GM12878 (cell line): ENCODE results near the gene KAZN. TPM values are rescaled to one million over a fixed set of nuclear protein-coding genes. Genes with fewer than 3 reads are reported as not detected.
A peak's percentile ranks its signal among the peaks of the same experiment; 100 is the strongest.

Experiments
- ATAC-seq: fragments of 200-7000 bp; cut with Tn5 transposase; 3 replicates; pipeline ENCODE4 v1.9.1; 2020; ENCODE audit warnings: mild to moderate bottlenecking, moderate library complexity
- BruUV-seq: library from RNA; stranded (reverse); fragments of 400-500 nt; replicated peaks from 2 replicates; lab custom pipeline; 2021; lab: Mats Ljungman, UMichigan
- CTCF ChIA-PET: fragments of 300-600 bp; sonication (Branson Sonifier 250); formaldehyde crosslinking; extraction: SDS; loops from one replicate; lab custom pipeline; 2021; ENCODE audit warnings: inconsistent platforms; lab: Yijun Ruan, JAX
- POLR2A ChIA-PET: fragments of 350-600 bp; formaldehyde crosslinking; extraction: SDS; loops from one replicate; lab custom pipeline; 2021; ENCODE audit warnings: inconsistent platforms; lab: Charles Lee
- RAD21 ChIA-PET: fragments of 300-600 bp; sonication (Branson Sonifier 250); formaldehyde crosslinking; loops from one replicate; lab custom pipeline; 2023; ENCODE audit warnings: antibody characterized with exemption; ENCODE audit not compliant: unreplicated experiment; lab: Charles Lee
- SMC1A ChIA-PET: fragments of 300-600 bp; sonication (Branson Sonifier 250); formaldehyde crosslinking; loops from one replicate; lab custom pipeline; 2023; ENCODE audit not compliant: unreplicated experiment, uncharacterized antibody; lab: Charles Lee
- DNase-seq: peaks from one replicate; pipeline ENCODE4 v3.0.0-alpha.2; 2011; ENCODE audit warnings: low read depth, low spot score
- FAIRE-seq: peaks from 3 replicates; lab custom pipeline; 2011; peaks lifted over from hg19 to GRCh38; lab: Jason Lieb, UNC
- H2AFZ ChIP-seq: 2 replicates; pipeline ENCODE4 v1.6.0; 2011; ENCODE audit warnings: low read depth, low read length, control low read depth; ENCODE audit not compliant: control insufficient read depth
- H3K27ac ChIP-seq: 2 replicates; pipeline ENCODE4 v1.5.1; 2011; ENCODE audit warnings: control low read depth; ENCODE audit not compliant: control insufficient read depth, insufficient read depth
- H3K27me3 ChIP-seq, 2 experiments: replicated peaks in 1 of 2; 2 replicates each; pipeline versions ENCODE4 v1.6.0 to v1.6.1; 2011; ENCODE audit warnings: low read length in 1 of 2; ENCODE audit not compliant: control insufficient read depth in 2 of 2, insufficient read depth in 2 of 2
- H3K36me3 ChIP-seq, 2 experiments: 2 replicates each; pipeline ENCODE4 v1.5.1; 2011; ENCODE audit warnings: low read length in 1 of 2; ENCODE audit not compliant: control insufficient read depth in 2 of 2, insufficient read depth in 2 of 2
- H3K4me1 ChIP-seq: 2 replicates; pipeline ENCODE4 v1.6.1; 2011; ENCODE audit warnings: mild to moderate bottlenecking, low read length, moderate library complexity, mixed read lengths; ENCODE audit not compliant: control insufficient read depth, insufficient read depth
- H3K4me2 ChIP-seq: 2 replicates; pipeline ENCODE4 v1.6.0; 2011; ENCODE audit warnings: control low read depth; ENCODE audit not compliant: control insufficient read depth, insufficient read depth
- H3K4me3 ChIP-seq: fragments of 200-600 bp; sonication (generic); 2 replicates; pipeline ENCODE4 v1.5.1; 2016
- H3K79me2 ChIP-seq: 2 replicates; pipeline ENCODE4 v1.6.0; 2011; ENCODE audit warnings: low read length; ENCODE audit not compliant: control insufficient read depth, insufficient read depth
- H3K9ac ChIP-seq: 2 replicates; pipeline ENCODE4 v1.8.0; 2011; ENCODE audit warnings: low read length, control low read depth, mixed read lengths; ENCODE audit not compliant: control insufficient read depth, insufficient read depth
- H3K9me3 ChIP-seq: replicated peaks from 3 replicates; pipeline ENCODE4 v1.5.1; 2011; ENCODE audit warnings: mild to moderate bottlenecking, low read length; ENCODE audit not compliant: control insufficient read depth, insufficient read depth
- H4K20me1 ChIP-seq: 2 replicates; pipeline ENCODE4 v1.6.0; 2011; ENCODE audit not compliant: control insufficient read depth, insufficient read depth
- MTA2 ChIP-seq: fragments of 450-650 bp; IDR thresholded peaks from 2 replicates; pipeline ENCODE4 v1.6.1; 2016; ENCODE audit warnings: low read depth, mild to moderate bottlenecking, moderate library complexity
- PKNOX1 ChIP-seq: fragments of 450-650 bp; IDR thresholded peaks from 2 replicates; pipeline ENCODE4 v1.6.1; 2016; ENCODE audit warnings: mild to moderate bottlenecking
- POLR2A ChIP-seq: IDR thresholded peaks from 2 replicates; pipeline ENCODE4 v1.6.1; 2011; ENCODE audit warnings: low read depth, mild to moderate bottlenecking, low read length
- SMAD1 ChIP-seq: fragments of 450-650 bp; IDR thresholded peaks from 2 replicates; pipeline ENCODE4 v1.6.1; 2018; ENCODE audit warnings: mild to moderate bottlenecking, low read depth; ENCODE audit not compliant: partially characterized antibody
- WGBS: methylation state at CpG from one replicate; pipeline ENCODE4 v1.1.6; 2016; ENCODE audit warnings: low lambda C conversion rate; ENCODE audit not compliant: insufficient replicate concordance, insufficient coverage; ENCODE audit errors: missing lambda C conversion rate; 5-methylcytosine and 5-hydroxymethylcytosine counted together
- in situ Hi-C: fragments of 300-500 bp; cut with MboI; formaldehyde crosslinking; loops from 9 replicates; pipeline ENCODE4 v1.14.3; 2018; ENCODE audit warnings: mixed read lengths
- intact Hi-C: fragments of 100-400 bp; cut with micrococcal nuclease; formaldehyde crosslinking; loops from one replicate; pipeline ENCODE4 v1.14.2; 2022; ENCODE audit not compliant: unreplicated experiment
- polyA plus RNA-seq, 11 experiments: library from polyadenylated mRNA; depleted of rRNA in 4 of 11; unstranded in 6 of 11; stranded (reverse) in 5 of 11; fragments of >200 nt; fragmentation: Nextera tagmentation in 4 of 11; fragmentation: Illumina TruSeq in 1 of 11; extraction: Ambion mirVana in 4 of 11; extraction: Trizol in 1 of 11; gene quantifications; 1 replicate in 1 of 11; 2 replicates in 10 of 11; pipeline versions ENCODE4 v1.2.1 to v1.2.3, GENCODE V29; 2011 to 2016; ENCODE audit warnings: inconsistent platforms in 2 of 11, missing spikeins in 2 of 11, low read depth in 1 of 11
- total RNA-seq, 4 experiments: library from RNA; depleted of rRNA in 3 of 4; stranded (reverse); fragments of >200 nt in 3 of 4; fragmentation: Illumina TruSeq in 1 of 4; extraction: Trizol in 1 of 4; gene quantifications; 2 replicates each; pipeline versions ENCODE4 v1.2.1 to v1.2.3, GENCODE V29; 2013 to 2021

The KAZN gene
- total and polyA plus RNA-seq, 10 of the 15 experiments (the other 5 are each of a cell fraction or from before 2014, with no cell fraction given), result 0.72 to 4.0 (median 1.2) TPM

GRCh38 chr1:14625572-14625971, 27.1 kb downstream of the KAZN start:
- TF ChIP-seq POLR2A, result no peak
- 0 out of 2 replicates have a peak, but pooled peaks have one; percentile 16 for TF ChIP-seq MTA2
- Histone ChIP-seq H3K36me3 (no peaks in the 10 kb centered on the region), H3K4me1 (no peaks in the 10 kb centered on the region), H3K9me3 (no peaks in the 10 kb centered on the region; the same call in 2 of the 3 replicates), H4K20me1 (no peaks in the 10 kb centered on the region), H3K27me3 (no peaks in the 10 kb centered on the region), H3K9ac (no peak overlapping the region), H3K79me2 (no peaks in the 10 kb centered on the region), H2AFZ (no peak overlapping the region), H3K27ac (no peak overlapping the region), H3K4me2 (no peak overlapping the region), H3K4me3 (no peak overlapping the region)
- ATAC-seq, result no peak
- ChIA-PET POLR2A (no interaction called here), CTCF (interaction anchor here (0.6 kb wide), 1 partner anchor 444 kb away, joined by 3 read pairs; no protein-coding TSS in a partner anchor), RAD21 (interaction anchor here (1.5 kb wide), 1 partner anchor 107 kb away, joined by 3 read pairs; no protein-coding TSS in a partner anchor), SMC1A (interaction anchor here (1.2 kb wide), 1 partner anchor 17 kb away, joined by 4 read pairs; no protein-coding TSS in a partner anchor)
- DNase-seq, result no peak
- FAIRE-seq, result no peak
- BruUV-seq, result no TSS peak
- intact Hi-C loops, result no loop called here
- in situ Hi-C loops, result no loop called here
- WGBS, result 34% methylated on average over 10 of the region's 11 CpGs

- no peaks in the 10 kb centered on the region for H3K36me3 ChIP-seq
- H3K9me3 ChIP-seq, result no peaks in the 10 kb centered on the region; the same call in 2 of the 3 replicates
- no peak overlapping the region for H3K4me3 ChIP-seq
- ChIA-PET CTCF (interaction anchor here (0.6 kb wide), 1 partner anchor 443 kb away, joined by 3 read pairs; no protein-coding TSS in a partner anchor), SMC1A (no interaction called here), POLR2A (no interaction called here), RAD21 (no interaction called here)
- no peak overlapping the region for H2AFZ ChIP-seq
- ATAC-seq (no peak), FAIRE-seq (no peak), DNase-seq (no peak)
- H3K4me1 ChIP-seq, result no peaks in the 10 kb centered on the region
- no TSS peak for BruUV-seq
- H3K4me2 ChIP-seq, result no peak overlapping the region
- TF ChIP-seq SMAD1, result no peak
- TF ChIP-seq PKNOX1, result peak; percentile 22; the same call in 1 of the 2 replicates
- in situ Hi-C loops (no loop called here), intact Hi-C loops (no loop called here)
- 1% methylated on average over 5 of the region's 5 CpGs for WGBS
- H4K20me1 ChIP-seq, result no peaks in the 10 kb centered on the region
- H3K27me3 ChIP-seq, result no peaks in the 10 kb centered on the region
- no peak overlapping the region for H3K9ac ChIP-seq
- H3K79me2 ChIP-seq, result no peaks in the 10 kb centered on the region
- no peak overlapping the region for H3K27ac ChIP-seq
Observed at GRCh38 chr1:14625996-14626395, 27.5 kb downstream of the KAZN start.
